ENCODE measurements around the gene FGF13. TPM values are rescaled to one million over a fixed set of nuclear protein-coding genes. Genes with fewer than 3 reads are reported as not detected.

Gene FGF13
- total and polyA plus RNA-seq, 2 donors (not counting 3 experiments of a cell fraction or from before 2014, with no cell fraction given): 0.07 to 0.20 TPM

DNA sequence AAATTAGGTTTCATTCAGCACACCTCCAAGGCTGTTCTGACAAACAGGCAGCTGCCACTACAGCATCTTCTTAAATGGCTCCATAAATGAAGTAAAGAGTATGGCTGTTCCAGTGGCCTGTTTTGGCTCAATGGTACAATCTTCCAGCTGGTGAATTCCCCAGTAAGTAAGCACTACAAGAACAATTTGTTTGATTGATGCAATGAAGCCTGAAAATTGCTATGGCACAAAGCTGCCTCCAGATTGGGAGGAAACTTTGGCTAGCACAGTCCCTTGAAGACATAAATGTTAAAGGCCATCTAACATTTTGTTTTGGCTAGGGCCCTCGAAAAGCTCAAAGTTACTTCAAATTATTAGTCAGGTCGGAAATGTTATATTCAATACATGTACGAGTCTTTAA, 47.5 kb downstream of the FGF13 start:
- intact Hi-C loops (cut with micrococcal nuclease): no loop called here
- dilution Hi-C loops (cut with MboI; ENCODE audit: extremely low pct_ligation_motif_present, low sequenced_read_pairs): no loop called here
- Histone ChIP-seq H3K9ac (replicated peaks; ENCODE audit: extremely low read depth, insufficient read depth, low read length) (no peak overlapping the region), H3K27ac (ENCODE audit: insufficient read depth, low read depth, low read length) (no peak overlapping the region), H3K9me3 (replicated peaks; ENCODE audit: control insufficient read depth, insufficient read depth, low read length) (no peaks in the 10 kb centered on the region), H4K20me1 (replicated peaks; ENCODE audit: control insufficient read depth, extremely low read depth, insufficient read depth, low read length) (no peaks in the 10 kb centered on the region), H3K4me2 (ENCODE audit: insufficient read depth, low read length) (no peak overlapping the region), H3K27me3 (ENCODE audit: control insufficient read depth in 2 of 2, insufficient read depth in 2 of 2, low read length in 2 of 2) (no peaks in the 10 kb centered on the region), H3K79me2 (ENCODE audit: control insufficient read depth, insufficient read depth, low read length) (no peaks in the 10 kb centered on the region), H3K4me3 (replicated peaks in 1 of 3; ENCODE audit: insufficient read depth in 1 of 3, low read depth in 1 of 3, low read length in 3 of 3) (no peak overlapping the region), H3K36me3 (ENCODE audit: control insufficient read depth in 2 of 2, extremely low read depth in 1 of 2, insufficient read depth in 2 of 2, low read length in 2 of 2) (no peaks in the 10 kb centered on the region), H3K4me1 (ENCODE audit: control insufficient read depth, extremely low read depth, insufficient read depth, low read length) (no peaks in the 10 kb centered on the region), H3K9me1 (replicated peaks; ENCODE audit: control insufficient read depth, extremely low read depth, insufficient read depth, low read length) (no peaks in the 10 kb centered on the region), H2AFZ (ENCODE audit: low read depth, low read length) (no peak overlapping the region)
- TF ChIP-seq, protein P1, sequence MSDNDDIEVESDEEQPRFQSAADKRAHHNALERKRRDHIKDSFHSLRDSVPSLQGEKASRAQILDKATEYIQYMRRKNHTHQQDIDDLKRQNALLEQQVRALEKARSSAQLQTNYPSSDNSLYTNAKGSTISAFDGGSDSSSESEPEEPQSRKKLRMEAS (IDR thresholded peaks at IDR 0.05; ENCODE audit: insufficient read depth, insufficient read length): no peak
- TF ChIP-seq POLR2AphosphoS5 (IDR thresholded peaks at IDR 0.05; ENCODE audit: insufficient read depth, low read depth, low read length) (no peak), GATA2 (IDR thresholded peaks at IDR 0.05; ENCODE audit: insufficient read depth, insufficient read length, low read depth, low read length) (no peak), FOS (IDR thresholded peaks at IDR 0.05; ENCODE audit: borderline replicate concordance, insufficient read depth, low read length) (no peak), JUN (IDR thresholded peaks at IDR 0.05; ENCODE audit: borderline replicate concordance, insufficient read depth, insufficient read length, low read depth) (no peak), POLR2A (IDR thresholded peaks at IDR 0.05; ENCODE audit: low read depth, low read length) (no peak), MYC (IDR thresholded peaks at IDR 0.05; ENCODE audit: low read depth, low read length) (no peak), EZH2 (IDR thresholded peaks at IDR 0.05; ENCODE audit: borderline replicate concordance, low read depth, low read length, severe bottlenecking) (no peak)
- TF ChIP-seq, protein P2, sequence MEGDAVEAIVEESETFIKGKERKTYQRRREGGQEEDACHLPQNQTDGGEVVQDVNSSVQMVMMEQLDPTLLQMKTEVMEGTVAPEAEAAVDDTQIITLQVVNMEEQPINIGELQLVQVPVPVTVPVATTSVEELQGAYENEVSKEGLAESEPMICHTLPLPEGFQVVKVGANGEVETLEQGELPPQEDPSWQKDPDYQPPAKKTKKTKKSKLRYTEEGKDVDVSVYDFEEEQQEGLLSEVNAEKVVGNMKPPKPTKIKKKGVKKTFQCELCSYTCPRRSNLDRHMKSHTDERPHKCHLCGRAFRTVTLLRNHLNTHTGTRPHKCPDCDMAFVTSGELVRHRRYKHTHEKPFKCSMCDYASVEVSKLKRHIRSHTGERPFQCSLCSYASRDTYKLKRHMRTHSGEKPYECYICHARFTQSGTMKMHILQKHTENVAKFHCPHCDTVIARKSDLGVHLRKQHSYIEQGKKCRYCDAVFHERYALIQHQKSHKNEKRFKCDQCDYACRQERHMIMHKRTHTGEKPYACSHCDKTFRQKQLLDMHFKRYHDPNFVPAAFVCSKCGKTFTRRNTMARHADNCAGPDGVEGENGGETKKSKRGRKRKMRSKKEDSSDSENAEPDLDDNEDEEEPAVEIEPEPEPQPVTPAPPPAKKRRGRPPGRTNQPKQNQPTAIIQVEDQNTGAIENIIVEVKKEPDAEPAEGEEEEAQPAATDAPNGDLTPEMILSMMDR (IDR thresholded peaks at IDR 0.05; ENCODE audit: extremely low read depth in 1 of 2, insufficient read depth in 1 of 2, low read depth in 1 of 2, low read length in 2 of 2): no peak
- no peak for FAIRE-seq
- no peak for DNase-seq (ENCODE audit: low read depth, low spot score)
- no TSS peak for BruUV-seq (replicated peaks)
- POLR2A ChIA-PET: no interaction called here
- CTCF ChIA-PET: no interaction called here
